CD4-positive, alpha-beta T cell treated with Interleukin-2 at 100 ng/mL for 4 hours (primary cell): Measurements from ENCODE around the gene RAB11FIP3.

Experiments used
- DNase-seq: peaks from one replicate; pipeline ENCODE4 v3.0.0-alpha.2; 2020; ENCODE audit warnings: low spot score

The RAB11FIP3 gene

DNA sequence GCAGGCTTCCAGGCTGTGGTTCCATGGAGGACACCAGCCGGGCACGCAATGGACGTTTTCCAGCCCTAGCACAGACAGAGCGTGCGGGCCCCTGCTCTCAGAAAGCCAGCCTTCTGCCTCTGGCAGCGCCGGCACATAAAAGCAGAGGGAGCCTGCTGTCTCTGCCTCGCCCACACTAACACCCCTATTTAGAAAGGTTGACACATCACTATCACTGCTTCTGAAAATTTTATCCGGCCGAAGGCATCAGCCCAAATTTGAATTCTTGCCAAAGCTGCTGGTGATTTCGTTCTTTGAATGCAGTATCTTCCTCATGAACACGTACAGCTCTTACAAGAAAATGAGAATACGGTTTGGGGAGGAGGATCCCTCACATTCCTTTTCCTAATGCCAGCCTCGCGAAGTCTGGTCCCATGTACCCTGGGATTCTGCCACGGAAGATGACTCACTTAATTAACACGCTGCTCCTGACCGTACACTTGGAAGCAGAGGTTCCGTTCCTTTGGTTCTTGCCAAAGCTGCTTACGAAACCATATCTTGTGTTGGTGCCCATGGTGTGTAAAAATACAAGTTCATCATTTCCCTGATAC is 1.3 kb upstream of the RAB11FIP3 start:
- DNase-seq: no peak

GRCh38 chr16:424623-425081 is 797 bp upstream of the RAB11FIP3 start:
- DNase-seq: no peak

GRCh38 chr16:425740-426114 is 278 bp downstream of the RAB11FIP3 start:
- no peak for DNase-seq

DNA sequence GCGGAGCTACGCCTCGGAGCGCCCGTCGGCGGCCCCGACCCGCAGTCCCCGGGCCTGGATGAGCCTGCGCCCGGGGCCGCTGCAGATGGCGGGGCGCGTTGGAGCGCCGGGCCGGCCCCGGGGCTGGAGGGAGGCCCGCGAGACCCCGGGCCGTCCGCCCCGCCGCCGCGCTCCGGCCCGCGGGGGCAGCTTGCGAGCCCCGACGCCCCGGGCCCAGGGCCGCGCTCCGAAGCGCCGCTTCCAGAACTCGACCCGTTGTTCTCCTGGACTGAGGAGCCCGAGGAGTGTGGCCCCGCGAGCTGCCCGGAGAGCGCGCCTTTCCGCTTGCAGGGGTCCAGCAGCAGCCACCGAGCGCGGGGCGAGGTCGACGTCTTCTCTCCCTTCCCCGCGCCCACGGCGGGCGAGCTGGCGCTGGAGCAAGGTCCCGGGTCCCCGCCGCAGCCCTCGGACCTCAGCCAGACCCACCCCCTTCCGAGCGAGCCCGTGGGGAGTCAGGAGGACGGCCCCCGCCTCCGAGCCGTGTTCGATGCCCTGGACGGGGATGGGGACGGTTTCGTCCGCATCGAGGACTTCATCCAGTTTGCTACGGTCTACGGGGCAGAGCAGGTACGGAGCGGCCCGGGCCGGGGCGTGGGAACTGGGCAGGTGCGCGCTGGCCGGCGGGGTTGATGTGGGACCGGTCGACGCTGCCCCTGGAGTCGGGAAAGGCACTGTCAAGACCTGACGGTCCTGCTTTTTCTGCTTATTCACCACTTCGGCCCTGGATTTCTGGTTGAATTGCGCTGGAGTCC is 861 bp downstream of the RAB11FIP3 start:
- DNase-seq: no peak

DNA sequence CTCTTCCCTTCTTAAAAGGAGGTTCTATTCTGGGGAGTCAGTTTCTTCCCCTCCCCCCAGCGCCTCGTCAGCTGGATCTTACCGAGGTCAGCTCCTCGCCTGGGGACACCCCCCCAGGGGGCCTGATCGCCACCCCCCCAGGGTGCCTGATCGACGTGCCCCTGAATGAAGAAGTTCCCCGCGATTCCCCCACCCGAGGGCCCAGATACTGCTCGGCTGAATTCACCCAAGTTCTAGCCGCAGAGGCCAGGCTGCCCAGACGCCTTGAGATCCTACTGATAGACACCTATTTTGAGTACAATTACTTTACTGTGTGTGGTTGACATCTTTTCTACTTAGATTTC is 1.4 kb downstream of the RAB11FIP3 start:
- DNase-seq: no peak

GRCh38 chr16:427250-427649 is 1.8 kb downstream of the RAB11FIP3 start:
- no peak for DNase-seq

DNA sequence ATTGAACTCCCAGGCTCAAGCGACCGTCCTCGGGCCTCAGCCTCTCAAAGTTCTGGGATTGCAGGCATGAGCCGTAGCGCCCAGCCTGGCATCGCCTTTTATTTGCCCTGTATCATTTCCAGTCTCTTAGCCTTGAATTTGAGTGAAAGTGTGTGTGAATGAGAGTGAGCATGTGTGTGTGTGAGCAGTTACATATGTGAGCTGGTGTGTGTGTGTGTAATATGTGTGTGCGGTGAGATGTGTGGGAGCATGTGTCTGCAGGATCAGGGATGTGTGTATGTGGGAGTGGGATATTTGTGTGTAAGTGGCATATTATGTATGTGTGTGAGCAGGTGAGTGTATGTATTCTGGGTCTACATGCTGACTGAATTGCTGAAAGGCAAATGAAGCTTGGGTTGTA is 5.5 kb downstream of the RAB11FIP3 start:
- no peak for DNase-seq

GRCh38 chr16:440627-441026 is 15.2 kb downstream of the RAB11FIP3 start:
- DNase-seq: no peak

- DNase-seq: no peak
Observed at GRCh38 chr16:441447-441846, 16.0 kb downstream of the RAB11FIP3 start.

GRCh38 chr16:442976-443375 is 17.5 kb downstream of the RAB11FIP3 start:
- DNase-seq: no peak

DNA sequence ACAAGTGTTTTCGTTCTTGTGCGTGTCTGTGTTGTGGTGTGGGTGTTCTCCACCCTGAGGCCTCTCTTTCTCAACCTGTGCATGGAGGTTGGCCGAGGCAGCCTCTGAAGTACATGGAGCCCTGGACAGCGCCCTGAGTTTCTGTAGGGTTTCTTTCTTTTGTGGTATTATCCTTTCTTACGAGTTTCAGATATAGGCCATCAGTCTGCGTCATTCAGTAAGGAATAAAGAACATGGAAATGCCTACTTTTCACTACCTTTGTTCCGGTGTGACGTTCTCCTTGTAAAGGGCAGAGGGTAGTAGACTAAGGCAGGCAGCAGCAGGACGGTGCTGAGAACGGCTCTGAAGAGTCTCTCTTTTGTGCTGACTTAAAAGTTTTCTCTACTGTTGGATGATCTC is 18.6 kb downstream of the RAB11FIP3 start:
- DNase-seq: no peak

GRCh38 chr16:445566-445965 is 20.1 kb downstream of the RAB11FIP3 start:
- no peak for DNase-seq

DNA sequence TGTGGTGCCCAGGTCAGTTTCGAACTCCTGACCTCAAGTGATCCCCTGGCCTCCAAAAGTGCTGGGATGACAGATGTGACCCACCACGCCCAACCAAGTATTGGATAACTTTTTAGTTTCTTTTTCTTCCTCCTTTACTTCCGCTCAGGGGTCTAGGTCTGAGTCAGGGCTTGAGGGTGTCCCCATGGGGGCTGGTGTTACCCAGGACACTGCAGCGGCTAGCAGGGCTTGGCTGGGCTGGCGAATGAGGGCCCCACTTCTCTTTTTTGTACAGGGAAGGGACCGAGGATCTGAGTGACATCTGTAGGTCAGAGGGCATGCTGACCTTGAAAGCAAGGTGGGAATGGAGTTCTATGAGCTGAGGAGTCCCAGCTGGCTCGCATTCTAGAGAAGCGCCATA is 24.9 kb downstream of the RAB11FIP3 start:
- DNase-seq: no peak

DNA sequence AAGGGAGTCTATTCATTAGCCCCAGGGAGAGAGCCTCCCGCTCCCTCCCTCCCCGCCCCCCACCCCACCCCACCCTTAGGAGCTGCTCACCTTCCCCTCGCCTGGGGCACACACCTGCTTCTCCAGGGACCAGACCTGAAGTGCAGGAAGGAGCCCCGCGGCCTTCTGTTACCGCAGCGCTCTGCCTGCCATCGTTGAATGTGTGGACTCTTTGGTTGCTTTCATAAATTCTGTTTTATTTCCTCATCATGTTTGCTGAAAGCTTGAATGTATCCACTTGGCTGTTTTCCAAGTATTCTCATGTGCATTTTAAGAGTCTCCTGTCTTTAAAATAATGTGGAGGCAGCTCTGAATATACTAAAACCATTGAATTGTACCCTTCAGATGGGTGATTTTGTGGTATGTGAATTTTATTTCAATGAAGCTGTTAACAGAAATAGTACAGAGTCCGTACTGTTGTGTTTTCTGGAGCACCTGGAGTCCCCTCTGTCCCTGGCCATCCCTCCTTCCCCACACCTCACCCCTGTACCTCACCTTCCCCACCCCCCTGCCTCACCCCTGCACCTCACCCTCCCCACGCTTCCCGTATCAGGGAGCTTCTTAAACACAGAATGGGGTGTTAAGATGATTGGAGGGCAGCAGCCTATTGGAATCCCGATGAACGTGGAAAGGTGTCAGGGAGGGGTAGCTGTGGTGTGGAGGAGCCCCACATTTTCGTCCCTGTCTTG is 25.5 kb downstream of the RAB11FIP3 start:
- DNase-seq: no peak

DNA sequence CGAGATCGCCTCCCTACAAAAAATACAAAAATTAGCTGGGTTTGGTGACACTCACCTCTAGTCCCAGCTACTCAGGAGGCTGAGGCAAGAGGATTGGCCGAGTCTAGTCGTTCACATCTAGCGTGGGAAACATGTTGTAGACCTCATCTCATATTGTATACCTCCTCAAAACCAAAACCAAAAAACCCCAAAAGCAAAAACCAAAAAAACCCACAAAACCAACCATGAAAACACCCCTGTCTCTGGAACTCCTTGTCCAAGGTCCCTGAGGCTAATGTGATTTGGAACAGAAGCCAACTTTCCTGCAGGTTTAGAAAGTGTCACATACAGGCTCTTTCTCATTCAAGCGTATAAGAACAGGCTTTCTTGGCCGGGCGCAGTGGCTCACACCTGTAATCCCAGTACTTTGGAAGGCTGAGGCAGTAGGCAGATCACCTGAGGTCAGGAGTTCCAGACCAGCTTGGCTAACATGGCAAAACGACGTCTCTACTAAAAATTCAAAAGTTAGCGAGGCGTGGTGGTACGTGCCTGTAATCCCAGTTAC is 29.0 kb downstream of the RAB11FIP3 start:
- no peak for DNase-seq

GRCh38 chr16:455453-455852 is 30.0 kb downstream of the RAB11FIP3 start:
- no peak for DNase-seq

DNA sequence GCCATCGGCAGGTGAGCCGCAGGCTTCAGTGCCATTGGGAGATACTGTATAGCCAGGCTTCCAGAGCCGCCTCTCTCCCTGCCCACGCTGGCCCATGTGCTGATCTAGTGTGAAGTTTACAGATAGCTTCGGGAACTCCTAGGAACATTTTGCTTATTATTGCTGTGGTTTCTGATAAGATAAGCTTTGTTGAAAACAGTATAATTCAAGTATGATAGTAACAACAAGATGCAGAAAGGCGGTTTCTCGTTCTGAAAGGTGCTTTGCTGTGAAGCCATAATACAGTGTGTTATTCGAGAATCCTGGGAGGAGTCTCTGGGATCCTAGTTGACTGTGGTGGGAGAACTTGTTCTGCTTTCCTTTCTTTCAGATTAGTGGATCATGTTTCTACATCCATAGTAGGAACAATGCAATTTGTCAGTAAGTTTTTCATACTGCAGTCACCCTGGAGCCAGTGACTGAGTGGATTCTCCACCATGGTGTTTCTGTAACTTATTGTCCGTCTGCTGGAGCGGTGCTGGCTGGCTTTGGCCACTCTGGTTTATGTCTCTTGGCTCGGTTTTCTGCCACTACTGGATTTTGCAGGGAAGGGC is 31.5 kb downstream of the RAB11FIP3 start:
- DNase-seq: no peak

- no peak for DNase-seq
Observed at GRCh38 chr16:457732-458400, 32.4 kb downstream of the RAB11FIP3 start.

DNA sequence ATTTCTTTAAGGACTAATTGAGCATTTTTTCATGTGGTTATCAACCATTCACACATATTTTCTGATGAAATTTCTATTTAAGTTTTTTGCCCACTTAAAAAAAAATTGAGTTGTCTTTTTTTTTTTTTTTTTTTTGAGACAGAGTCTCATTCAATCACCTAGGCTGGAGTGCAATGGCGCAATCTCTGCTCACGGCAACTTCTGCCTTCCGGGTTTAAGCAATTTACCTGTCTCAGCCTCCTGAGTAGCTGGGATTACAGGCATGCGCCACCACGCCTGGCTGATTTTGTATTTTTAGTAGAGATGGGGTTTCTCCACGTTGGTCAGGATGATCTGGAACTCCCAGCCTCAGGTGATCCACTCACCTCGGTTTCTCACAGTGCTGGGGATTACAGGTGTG is 34.3 kb downstream of the RAB11FIP3 start:
- no peak for DNase-seq

DNA sequence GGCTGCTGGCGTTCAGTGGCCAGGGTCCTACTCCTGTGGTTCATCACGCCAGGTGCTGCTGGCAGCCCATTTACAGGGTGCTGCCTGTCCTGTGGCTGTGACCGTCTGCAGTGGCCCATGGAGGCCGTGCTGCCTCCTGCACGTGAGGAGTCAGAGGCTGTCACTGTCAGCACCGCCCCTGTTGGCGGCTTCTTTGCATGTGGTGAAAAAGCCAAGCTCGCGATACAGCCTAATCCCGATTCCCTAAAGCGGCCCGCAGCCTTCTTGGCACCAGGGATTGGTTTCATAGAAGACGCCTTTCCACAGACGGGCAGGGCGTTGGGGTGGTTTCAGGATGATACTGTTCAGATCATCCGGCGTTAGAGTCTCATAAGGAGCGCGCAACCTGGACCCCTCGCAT is 35.3 kb downstream of the RAB11FIP3 start:
- no peak for DNase-seq

- DNase-seq: no peak
Observed at GRCh38 chr16:463071-463470, 37.6 kb downstream of the RAB11FIP3 start.

GRCh38 chr16:466651-467050 is 41.2 kb downstream of the RAB11FIP3 start:
- DNase-seq: no peak
